Right forelimb (tissue), 1 donor: Measurements from ENCODE around the gene PDCD11.
"Not testable (repeated sequence)": the region's sequence is repeated elsewhere in the genome, so short reads cannot be mapped to it uniquely, and the experiment has no call there.

ENCODE experiments used
- DNase-seq: peaks from one replicate; pipeline ENCODE4 v3.0.0-alpha.2; 2018

PDCD11 gene

GRCh38 chr10:103416436-103417147 lies 20.2 kb downstream of the PDCD11 start:
- peak; percentile 64 for DNase-seq

- not testable (repeated sequence) for DNase-seq
Measured at GRCh38 chr10:103417148-103417469, 20.7 kb downstream of the PDCD11 start.

- no peak for DNase-seq
Measured at GRCh38 chr10:103417601-103418000, 21.2 kb downstream of the PDCD11 start.

GRCh38 chr10:103419101-103419500 lies 22.7 kb downstream of the PDCD11 start:
- DNase-seq, result no peak

- DNase-seq, result no peak
Measured at GRCh38 chr10:103423748-103424147, 27.3 kb downstream of the PDCD11 start.

GRCh38 chr10:103427866-103428265 lies 31.4 kb downstream of the PDCD11 start:
- DNase-seq, result no peak

GRCh38 chr10:103428989-103429643 lies 32.7 kb downstream of the PDCD11 start:
- DNase-seq, result no peak

- DNase-seq, result no peak
Measured at GRCh38 chr10:103429647-103430046, 33.2 kb downstream of the PDCD11 start.

- no peak for DNase-seq
Measured at GRCh38 chr10:103431902-103432301, 35.5 kb downstream of the PDCD11 start.

GRCh38 chr10:103433858-103434257 lies 37.4 kb downstream of the PDCD11 start:
- DNase-seq, result no peak

GRCh38 chr10:103439776-103440175 lies 43.4 kb downstream of the PDCD11 start:
- DNase-seq, result no peak

- DNase-seq, result no peak
Measured at GRCh38 chr10:103440416-103440815, 44.0 kb downstream of the PDCD11 start.

- no peak for DNase-seq
Measured at GRCh38 chr10:103441206-103441605, 44.8 kb downstream of the PDCD11 start.

- DNase-seq, result no peak
Measured at GRCh38 chr10:103441611-103442010, 45.2 kb downstream of the PDCD11 start.

GRCh38 chr10:103442031-103442461 lies 45.6 kb downstream of the PDCD11 start:
- no peak for DNase-seq

- no peak for DNase-seq
Measured at GRCh38 chr10:103443475-103444185, 47.2 kb downstream of the PDCD11 start.

- DNase-seq, result no peak
Measured at GRCh38 chr10:103444478-103444877, 48.1 kb downstream of the PDCD11 start.

- DNase-seq, result no peak
Measured at GRCh38 chr10:103445366-103445765, 48.9 kb downstream of the PDCD11 start.

- no peak for DNase-seq
Measured at GRCh38 chr10:103445767-103446567, 49.5 kb downstream of the PDCD11 start.

- DNase-seq, result no peak
Measured at GRCh38 chr10:103447187-103447586, 50.8 kb downstream of the PDCD11 start.

- no peak for DNase-seq
Measured at GRCh38 chr10:103448746-103449145, 52.3 kb downstream of the PDCD11 start.

GRCh38 chr10:103449208-103450144 lies 53.0 kb downstream of the PDCD11 start:
- no peak for DNase-seq
